Endothelial cell (in vitro differentiated cells): ENCODE data around the gene PANX2. TPM values are rescaled to one million over a fixed set of nuclear protein-coding genes. Genes with fewer than 3 reads are reported as not detected.
"Not testable (repeated sequence)": the region's sequence is repeated elsewhere in the genome, so short reads cannot be mapped to it uniquely, and the experiment has no call there.

Source experiments
- DNase-seq: peaks from one replicate; pipeline ENCODE4 v3.0.0; 2021; ENCODE audit warnings: low spot score
- H3K27ac Mint-ChIP-seq: one replicate; pipeline ENCODE4 v1.8.0; 2021; ENCODE audit warnings: mixed read lengths, inconsistent platforms; ENCODE audit not compliant: unreplicated experiment
- H3K27me3 Mint-ChIP-seq: one replicate; pipeline ENCODE4 v1.8.0; 2021; ENCODE audit warnings: mild to moderate bottlenecking, moderate library complexity, mixed read lengths, inconsistent platforms; ENCODE audit not compliant: unreplicated experiment
- H3K36me3 Mint-ChIP-seq: one replicate; pipeline ENCODE4 v1.8.0; 2021; ENCODE audit warnings: mild to moderate bottlenecking, low read depth, mixed read lengths, inconsistent platforms; ENCODE audit not compliant: unreplicated experiment
- H3K4me1 Mint-ChIP-seq: one replicate; pipeline ENCODE4 v1.8.0; 2021; ENCODE audit warnings: mild to moderate bottlenecking, mixed read lengths, inconsistent platforms; ENCODE audit not compliant: unreplicated experiment
- H3K4me3 Mint-ChIP-seq: one replicate; pipeline ENCODE4 v1.8.0; 2021; ENCODE audit warnings: mild to moderate bottlenecking, mixed read lengths, inconsistent platforms; ENCODE audit not compliant: unreplicated experiment
- H3K9me3 Mint-ChIP-seq: one replicate; pipeline ENCODE4 v1.8.0; 2021; ENCODE audit warnings: mixed read lengths, inconsistent platforms; ENCODE audit not compliant: unreplicated experiment
- CTCF ChIP-seq: fragments of 200-600 bp; sonication (generic); IDR thresholded peaks from one replicate; pipeline ENCODE4 v1.5.0; 2021; ENCODE audit warnings: antibody characterized with exemption; ENCODE audit not compliant: unreplicated experiment
- total RNA-seq: library from RNA; stranded (reverse); fragmentation: NEBNext Ultra II Directional; extraction: Animal tissue kit (Norgen Biotek cat#: 25700); gene quantifications from one replicate; pipeline ENCODE4 v1.2.1, GENCODE V29; 2021; ENCODE audit not compliant: unreplicated experiment

PANX2 gene
- total RNA-seq, 1 donor from 2014 or later = 0.87 TPM

GRCh38 chr22:50129121-50129736 lies 41.3 kb upstream of the PANX2 start:
- DNase-seq = no peak
- no peaks in the 10 kb centered on the region for H3K4me1 Mint-ChIP-seq

GRCh38 chr22:50131894-50132293 lies 38.6 kb upstream of the PANX2 start:
- Mint-ChIP-seq H3K27ac (no peak overlapping the region), H3K4me1 (no peaks in the 10 kb centered on the region), H3K36me3 (no peaks in the 10 kb centered on the region)

More at GRCh38 chr22:50129121-50129736, 41.3 kb upstream of the PANX2 start:
- no peak for TF ChIP-seq CTCF
- Mint-ChIP-seq H3K4me3 (no peak overlapping the region), H3K27ac (no peak overlapping the region), H3K27me3 (no peaks in the 10 kb centered on the region), H3K36me3 (no peaks in the 10 kb centered on the region), H3K9me3 (no peaks in the 10 kb centered on the region)

GRCh38 chr22:50134481-50134880 lies 36.0 kb upstream of the PANX2 start:
- Mint-ChIP-seq H3K36me3 (no peaks in the 10 kb centered on the region), H3K9me3 (no peaks in the 10 kb centered on the region), H3K4me3 (no peak overlapping the region), H3K27me3 (no peaks in the 10 kb centered on the region), H3K4me1 (no peaks in the 10 kb centered on the region), H3K27ac (no peak overlapping the region)
- TF ChIP-seq CTCF = no peak
- no peak for DNase-seq

More at GRCh38 chr22:50131894-50132293, 38.6 kb upstream of the PANX2 start:
- no peaks in the 10 kb centered on the region for H3K27me3 Mint-ChIP-seq
- no peak for DNase-seq
- no peak for TF ChIP-seq CTCF
- no peaks in the 10 kb centered on the region for H3K9me3 Mint-ChIP-seq
- H3K4me3 Mint-ChIP-seq = no peak overlapping the region

GRCh38 chr22:50136581-50137015 lies 33.9 kb upstream of the PANX2 start:
- H3K27me3 Mint-ChIP-seq = no peaks in the 10 kb centered on the region
- no peaks in the 10 kb centered on the region for H3K9me3 Mint-ChIP-seq
- no peak overlapping the region for H3K4me3 Mint-ChIP-seq
- H3K27ac Mint-ChIP-seq = no peak overlapping the region
- H3K36me3 Mint-ChIP-seq = no peaks in the 10 kb centered on the region
- no peaks in the 10 kb centered on the region for H3K4me1 Mint-ChIP-seq
- no peak for DNase-seq
- no peak for TF ChIP-seq CTCF

- not testable (repeated sequence) for H3K4me1 Mint-ChIP-seq, H3K4me3 Mint-ChIP-seq, DNase-seq
Measured at GRCh38 chr22:50137277-50137676, 33.3 kb upstream of the PANX2 start.

More at GRCh38 chr22:50137277-50137676, 33.3 kb upstream of the PANX2 start:
- not testable (repeated sequence) for H3K27ac Mint-ChIP-seq, H3K27me3 Mint-ChIP-seq, H3K36me3 Mint-ChIP-seq, H3K9me3 Mint-ChIP-seq
